OCI-LY3 (cell line): ENCODE results near the gene NHS.

Experiments
- H2AFZ ChIP-seq: fragments of 200-600, 300-600 bp; shearing (Covaris generic); 2 replicates; pipeline ENCODE4 v1.6.0; 2014; ENCODE audit warnings: antibody characterized with exemption, low read depth, low read length
- H3K27ac ChIP-seq: fragments of 200-600, 300-600 bp; sonication (generic); 2 replicates; pipeline ENCODE4 v1.5.1; 2014; ENCODE audit warnings: mild to moderate bottlenecking, low read length, moderate library complexity, mixed read lengths
- H3K27me3 ChIP-seq: fragments of 200-600, 300-600 bp; sonication (generic); 2 replicates; pipeline ENCODE4 v1.6.1; 2014; ENCODE audit warnings: low read depth, low read length, mixed read lengths
- H3K36me3 ChIP-seq: fragments of 200-600, 300-600 bp; sonication (generic); replicated peaks from 2 replicates; pipeline ENCODE3; 2014; ENCODE audit warnings: low read depth, low read length, mixed read lengths
- H3K4me1 ChIP-seq: fragments of 300-600, 200-600 bp; sonication (generic); 2 replicates; pipeline ENCODE4 v1.6.1; 2014; ENCODE audit warnings: low read length, mixed read lengths
- H3K4me2 ChIP-seq: fragments of 200-600, 300-600 bp; sonication (generic); 2 replicates; pipeline ENCODE4 v1.6.1; 2014; ENCODE audit warnings: low read length, mixed read lengths
- H3K4me3 ChIP-seq: fragments of 300-600, 200-600 bp; sonication (generic); 2 replicates; pipeline ENCODE4 v1.5.1; 2014; ENCODE audit warnings: antibody characterized with exemption, mild to moderate bottlenecking, low read length, moderate library complexity
- H3K79me2 ChIP-seq: fragments of 300-600, 200-600 bp; shearing (Covaris generic); 2 replicates; pipeline ENCODE4 v1.6.1; 2014; ENCODE audit warnings: mild to moderate bottlenecking, low read length, mixed read lengths
- H3K9ac ChIP-seq: fragments of 300-600, 200-600 bp; shearing (Covaris generic); 2 replicates; pipeline ENCODE4 v1.6.0; 2014; ENCODE audit warnings: mild to moderate bottlenecking, low read length, moderate library complexity
- H3K9me3 ChIP-seq: fragments of 200-600, 300-600 bp; shearing (Covaris generic); 2 replicates; pipeline ENCODE4 v1.6.1; 2014; ENCODE audit warnings: low read length, mixed read lengths; ENCODE audit not compliant: insufficient read depth
- H4K20me1 ChIP-seq: fragments of 200-600, 300-600 bp; sonication (generic); 2 replicates; pipeline ENCODE4 v1.6.1; 2016; ENCODE audit warnings: low read length, mixed read lengths; ENCODE audit not compliant: insufficient read depth
- CTCF ChIP-seq: fragments of 200-600, 300-600 bp; sonication (generic); IDR thresholded peaks from 2 replicates; pipeline ENCODE4 v1.5.1; 2014; ENCODE audit warnings: antibody characterized with exemption, low read length, low read depth
- EZH2phosphoT487 ChIP-seq: fragments of 200-600 bp; shearing (Covaris generic); IDR thresholded peaks from 2 replicates; pipeline ENCODE4 v1.6.1; 2018; ENCODE audit warnings: antibody characterized with exemption, mixed run types, low read depth

NHS gene

GRCh38 chrX:17380221-17380620, 5.2 kb downstream of the NHS start:
- no peaks in the 10 kb centered on the region for H3K79me2 ChIP-seq
- no peak overlapping the region for H3K9ac ChIP-seq
- H4K20me1 ChIP-seq, result no peaks in the 10 kb centered on the region
- TF ChIP-seq CTCF (no peak), EZH2phosphoT487 (no peak)
- no peaks in the 10 kb centered on the region for H3K27me3 ChIP-seq
- H3K4me2 ChIP-seq, result no peak overlapping the region
- no peak overlapping the region for H3K4me3 ChIP-seq
- no peak overlapping the region for H2AFZ ChIP-seq
- H3K27ac ChIP-seq, result no peak overlapping the region
- no peaks in the 10 kb centered on the region for H3K4me1 ChIP-seq
- no peaks in the 10 kb centered on the region for H3K36me3 ChIP-seq
- H3K9me3 ChIP-seq, result no peaks in the 10 kb centered on the region

GRCh38 chrX:17390419-17390850, 15.4 kb downstream of the NHS start:
- H3K27me3 ChIP-seq, result no peaks in the 10 kb centered on the region
- H3K9me3 ChIP-seq, result no peaks in the 10 kb centered on the region
- no peak overlapping the region for H3K27ac ChIP-seq
- H4K20me1 ChIP-seq, result no peaks in the 10 kb centered on the region
- H3K4me1 ChIP-seq, result no peaks in the 10 kb centered on the region
- no peaks in the 10 kb centered on the region for H3K36me3 ChIP-seq
- H3K4me2 ChIP-seq, result no peak overlapping the region
- no peak overlapping the region for H2AFZ ChIP-seq
- H3K9ac ChIP-seq, result no peak overlapping the region
- no peak for TF ChIP-seq EZH2phosphoT487
- TF ChIP-seq CTCF, result no peak
- no peaks in the 10 kb centered on the region for H3K79me2 ChIP-seq
- no peak overlapping the region for H3K4me3 ChIP-seq

DNA sequence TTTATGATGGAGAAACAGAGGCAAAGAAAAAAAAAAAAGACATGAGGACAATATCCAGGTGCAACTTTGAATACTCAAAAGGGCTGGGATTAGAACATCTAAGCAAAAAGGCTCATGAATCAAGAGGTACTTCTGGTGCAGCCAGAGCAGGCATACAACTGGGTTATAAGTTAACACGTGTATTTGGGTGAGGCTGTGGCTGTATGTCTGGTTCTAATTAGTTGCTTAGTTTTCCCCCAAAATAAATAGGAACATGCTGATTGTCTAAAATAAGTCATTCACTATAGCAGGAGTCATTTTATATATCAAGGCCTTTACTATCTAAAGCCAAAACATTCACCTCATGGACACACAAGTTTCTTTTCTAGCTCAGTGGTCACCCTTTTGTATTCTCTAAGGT, 20.2 kb downstream of the NHS start:
- Histone ChIP-seq H3K4me2 (no peak overlapping the region), H3K9me3 (no peaks in the 10 kb centered on the region), H3K9ac (no peak overlapping the region), H3K27me3 (no peaks in the 10 kb centered on the region), H4K20me1 (no peaks in the 10 kb centered on the region), H3K79me2 (no peaks in the 10 kb centered on the region), H3K4me1 (no peaks in the 10 kb centered on the region), H2AFZ (no peak overlapping the region), H3K27ac (no peak overlapping the region), H3K36me3 (no peaks in the 10 kb centered on the region), H3K4me3 (no peak overlapping the region)
- TF ChIP-seq EZH2phosphoT487, result no peak
- no peak for TF ChIP-seq CTCF

GRCh38 chrX:17397074-17397473, 22.1 kb downstream of the NHS start:
- Histone ChIP-seq H3K4me3 (no peak overlapping the region), H3K27me3 (no peaks in the 10 kb centered on the region), H2AFZ (no peak overlapping the region), H4K20me1 (no peaks in the 10 kb centered on the region), H3K9me3 (no peaks in the 10 kb centered on the region), H3K4me2 (no peak overlapping the region), H3K9ac (no peak overlapping the region), H3K79me2 (no peaks in the 10 kb centered on the region), H3K27ac (no peak overlapping the region), H3K36me3 (no peaks in the 10 kb centered on the region), H3K4me1 (no peaks in the 10 kb centered on the region)
- TF ChIP-seq CTCF (no peak), EZH2phosphoT487 (no peak)
